Measurements from ENCODE around the gene DENND2C.
"Not testable (repeated sequence)": the region's sequence is repeated elsewhere in the genome, so short reads cannot be mapped to it uniquely, and the experiment has no call there.

The DENND2C gene

GRCh38 chr1:114597949-114598348 is 71.9 kb downstream of the DENND2C start:
- no peak for DNase-seq (ENCODE audit: low read depth, low spot score)

GRCh38 chr1:114595602-114596001 is 74.2 kb downstream of the DENND2C start:
- no peak for DNase-seq (ENCODE audit: low read depth, low spot score)

GRCh38 chr1:114594046-114594445 is 75.8 kb downstream of the DENND2C start:
- no peak for DNase-seq (ENCODE audit: low read depth, low spot score)

- no peak for DNase-seq (ENCODE audit: low read depth, low spot score)
Observed at GRCh38 chr1:114589122-114589521, 80.7 kb downstream of the DENND2C start.

- DNase-seq (ENCODE audit: low read depth, low spot score) = no peak
Observed at GRCh38 chr1:114588196-114588689, 81.6 kb downstream of the DENND2C start.

GRCh38 chr1:114587203-114587991 is 82.5 kb downstream of the DENND2C start:
- DNase-seq (ENCODE audit: low read depth, low spot score) = no peak

- no peak for DNase-seq (ENCODE audit: low read depth, low spot score)
Observed at GRCh38 chr1:114586513-114587047, 83.3 kb downstream of the DENND2C start.

GRCh38 chr1:114585231-114585630 is 84.6 kb downstream of the DENND2C start:
- no peak for DNase-seq (ENCODE audit: low read depth, low spot score)

GRCh38 chr1:114581335-114582287 is 88.2 kb downstream of the DENND2C start, which contains the start of gene BCAS2:
BCAS2 (minus strand) TSS chr1:114581615; CDS start chr1:114581591, 24 bp downstream.
- DNase-seq (ENCODE audit: low read depth, low spot score) = peak; percentile 91

GRCh38 chr1:114574365-114574764 is 95.5 kb downstream of the DENND2C start:
- DNase-seq (ENCODE audit: low read depth, low spot score) = no peak

GRCh38 chr1:114564141-114564540 is 105.7 kb downstream of the DENND2C start:
- DNase-seq (ENCODE audit: low read depth, low spot score) = no peak

- not testable (repeated sequence) for DNase-seq (ENCODE audit: low read depth, low spot score)
Observed at GRCh38 chr1:114562978-114563510, 106.8 kb downstream of the DENND2C start.

GRCh38 chr1:114561333-114561732 is 108.5 kb downstream of the DENND2C start:
- no peak for DNase-seq (ENCODE audit: low read depth, low spot score)

GRCh38 chr1:114559356-114559755 is 110.5 kb downstream of the DENND2C start:
- DNase-seq (ENCODE audit: low read depth, low spot score) = no peak

- no peak for DNase-seq (ENCODE audit: low read depth, low spot score)
Observed at GRCh38 chr1:114558544-114558943, 111.3 kb downstream of the DENND2C start.

GRCh38 chr1:114554577-114554976 is 115.3 kb downstream of the DENND2C start:
- no peak for DNase-seq (ENCODE audit: low read depth, low spot score)

- no peak for DNase-seq (ENCODE audit: low read depth, low spot score)
Observed at GRCh38 chr1:114552106-114552639, 117.7 kb downstream of the DENND2C start.

GRCh38 chr1:114551400-114551799 is 118.4 kb downstream of the DENND2C start:
- DNase-seq (ENCODE audit: low read depth, low spot score) = no peak

- DNase-seq (ENCODE audit: low read depth, low spot score) = no peak
Observed at GRCh38 chr1:114550336-114550735, 119.5 kb downstream of the DENND2C start.

GRCh38 chr1:114549137-114549536 is 120.7 kb downstream of the DENND2C start:
- no peak for DNase-seq (ENCODE audit: low read depth, low spot score)

- no peak for DNase-seq (ENCODE audit: low read depth, low spot score)
Observed at GRCh38 chr1:114547076-114547475, 122.8 kb downstream of the DENND2C start.

Data from activated CD4-positive, CD25-positive, alpha-beta regulatory T cell treated with anti-CD3 and anti-CD28 coated beads, Interleukin-2, amount 50 U/mL, for 16 hours (primary cell).